Suppressor macrophage (primary cell): ENCODE results near the gene CYSTM1.

Experiments used
- DNase-seq, 4 experiments: peaks; one replicate each; pipeline ENCODE4 v3.0.0-alpha.2; 2020 to 2022
- total RNA-seq, 17 experiments: gene quantifications; one replicate each; lab custom pipeline; 2026; ENCODE audit warnings: mixed read lengths in 6 of 17, inconsistent platforms in 3 of 17; lab: John Stamatoyannopoulos, UW

CYSTM1 gene, protein sequence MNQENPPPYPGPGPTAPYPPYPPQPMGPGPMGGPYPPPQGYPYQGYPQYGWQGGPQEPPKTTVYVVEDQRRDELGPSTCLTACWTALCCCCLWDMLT
- 54.1 to 118 (median 74.1) reads per million in 17 experiments for total RNA-seq

DNA sequence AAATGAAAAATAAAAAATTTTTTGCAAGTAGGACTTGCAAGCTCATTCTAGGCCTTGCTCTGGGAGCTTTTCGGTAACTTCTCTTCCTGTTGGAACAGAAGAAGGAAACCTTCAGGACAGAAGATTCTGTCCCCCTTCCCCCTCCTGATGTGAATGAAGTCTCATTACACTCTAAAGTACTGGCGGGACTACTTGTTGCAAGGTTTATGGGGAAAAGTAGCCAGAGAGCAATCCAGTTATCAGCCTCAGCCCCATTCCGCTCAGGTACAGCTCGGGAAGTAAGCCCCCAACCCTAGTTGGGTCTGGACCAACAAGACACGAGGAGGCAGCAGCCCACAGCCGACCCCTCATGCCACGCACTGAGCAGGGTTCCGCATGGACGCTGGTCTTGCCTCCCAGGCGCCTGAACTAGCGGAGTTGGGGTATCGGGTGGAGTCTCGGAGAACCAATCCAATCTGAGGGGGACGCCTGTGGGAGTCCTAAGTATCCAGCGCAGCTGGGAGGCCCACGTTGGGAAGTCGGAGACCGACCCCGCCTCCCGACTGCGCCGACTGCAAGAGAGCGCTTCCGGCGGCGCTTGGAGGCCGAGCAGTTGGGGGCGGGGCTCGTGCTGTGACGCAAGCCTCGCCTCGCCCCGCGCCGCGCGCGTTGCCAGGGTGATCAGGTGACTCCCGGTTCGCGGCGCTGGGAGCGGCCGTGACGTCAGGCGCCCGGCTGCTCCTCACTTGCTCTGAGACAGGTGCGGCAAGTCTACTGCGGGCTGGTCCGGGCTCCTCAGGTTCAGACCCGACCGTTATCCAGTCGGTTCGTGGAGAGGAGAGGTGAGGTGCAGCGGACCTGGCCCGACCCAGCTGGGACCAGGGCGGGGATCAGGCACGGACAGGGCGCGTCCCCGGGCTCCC is at the start of gene CYSTM1:
Gene CYSTM1, plus strand, starts transcription at position 724 of the 902 bp plus-strand sequence. CDS start 19,278 bp downstream, outside the sequence.
- DNase-seq, result peak; percentile 94 to 98 (median 96)

DNA sequence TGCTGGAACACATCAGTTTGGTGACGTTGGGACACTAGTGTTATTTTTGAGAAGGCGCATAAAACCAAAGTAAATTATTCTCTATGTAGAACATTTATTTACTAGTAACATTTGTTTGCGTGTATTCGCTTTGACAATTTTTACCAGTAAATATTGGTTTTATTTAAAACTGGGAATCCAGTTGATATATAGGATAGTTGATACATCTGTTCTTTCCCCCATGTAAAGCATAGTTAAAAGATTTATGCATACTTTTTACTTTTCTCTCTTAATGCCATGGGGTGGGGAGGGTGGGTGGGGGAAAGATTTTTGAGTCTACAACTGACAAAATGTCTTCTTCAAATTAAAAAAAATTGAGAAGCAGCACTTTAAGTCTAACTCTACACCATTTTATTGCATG is 49.4 kb upstream of the CYSTM1 start, which contains the start of gene IGIP:
Gene IGIP, plus strand, starts transcription at position 301 of the 400 bp plus-strand sequence. CDS start 2,540 bp downstream, outside the sequence.
- no peak for DNase-seq

DNA sequence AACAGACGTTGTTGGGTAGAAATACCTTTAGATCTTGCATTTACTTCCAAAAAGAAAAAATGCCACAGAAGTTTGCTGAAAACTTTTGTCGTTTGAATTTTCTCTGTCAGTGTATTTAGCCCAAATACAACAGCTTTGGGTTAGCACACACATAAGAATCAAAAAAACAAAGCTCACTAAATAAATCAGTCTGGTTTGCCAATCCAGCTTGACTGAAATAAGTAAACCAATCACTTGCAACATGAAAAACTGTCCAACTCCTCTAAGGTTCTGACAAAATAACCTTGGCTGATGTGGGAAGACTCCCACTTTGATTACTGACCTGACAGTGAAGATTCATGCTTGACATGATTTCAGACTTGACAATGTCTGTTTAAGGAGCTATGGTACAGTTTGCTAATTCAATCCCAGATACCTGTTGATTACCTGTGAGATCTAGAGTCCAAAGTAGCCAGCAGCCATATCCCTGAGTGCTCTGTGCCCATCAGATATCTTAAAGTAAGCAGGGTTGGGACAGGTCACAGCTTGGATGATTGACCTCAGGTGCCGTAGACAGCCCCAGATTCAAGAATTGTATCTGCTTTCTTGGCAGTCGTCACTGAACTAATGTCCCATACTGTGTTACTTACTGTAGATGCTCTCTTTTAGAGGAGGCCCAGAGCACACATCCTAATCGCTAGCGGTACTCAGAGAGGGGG is 48.5 kb upstream of the CYSTM1 start:
- DNase-seq, result no peak

DNA sequence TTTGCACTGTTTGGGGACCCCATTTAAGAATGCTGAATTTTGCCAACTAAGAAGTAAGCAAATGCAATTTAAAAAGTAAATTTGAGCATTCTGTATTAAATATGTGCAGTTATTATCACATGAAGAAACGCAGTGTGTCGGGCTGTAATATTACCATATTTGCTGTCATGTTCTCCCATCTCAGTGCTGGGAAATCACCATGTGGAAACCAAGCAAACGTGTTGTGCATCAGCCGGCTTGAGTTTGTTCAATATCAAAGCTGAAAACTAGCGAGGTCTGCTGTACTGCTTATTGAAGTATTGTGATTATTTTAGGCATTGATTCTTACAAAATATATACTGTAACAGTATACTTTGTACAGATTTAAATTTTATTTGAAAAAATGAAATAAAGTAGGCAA is 46.6 kb upstream of the CYSTM1 start:
- DNase-seq, result no peak

DNA sequence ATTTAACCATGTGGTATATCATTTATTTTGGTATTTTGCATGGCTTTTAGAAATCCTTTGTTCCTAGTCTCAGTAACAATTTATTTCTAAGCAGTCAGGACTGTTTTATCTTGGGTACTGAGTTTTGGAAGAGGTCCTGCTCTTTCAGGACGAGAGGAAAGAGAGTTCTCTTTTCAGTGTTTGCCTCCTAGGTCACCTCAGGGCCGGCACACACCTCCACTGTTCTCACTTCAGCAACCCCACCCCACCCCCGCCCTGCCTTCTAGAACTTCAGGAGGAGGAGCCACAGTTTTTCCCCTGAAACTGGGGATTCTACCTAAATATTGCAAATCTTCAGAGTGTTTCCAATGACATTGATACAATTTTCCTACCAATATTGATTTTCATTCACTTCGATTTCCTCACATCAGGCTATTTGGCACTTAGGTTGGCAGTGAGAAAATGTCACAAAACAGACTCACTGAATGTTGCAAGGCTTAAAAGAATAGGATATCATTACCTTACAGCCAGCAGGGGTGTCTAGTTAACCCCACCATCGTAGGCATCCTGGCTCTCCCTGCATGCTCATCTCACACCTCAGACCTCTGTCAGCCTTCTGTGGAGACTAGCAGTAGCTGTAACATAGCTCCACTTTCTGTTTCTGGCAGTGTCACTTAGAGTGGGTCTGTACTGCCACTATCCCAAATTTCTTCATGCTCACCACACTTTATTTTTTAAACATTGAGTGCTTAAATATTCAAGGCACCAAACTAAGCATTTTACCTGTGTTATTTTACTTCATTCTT is 43.8 kb upstream of the CYSTM1 start:
- no peak for DNase-seq

DNA sequence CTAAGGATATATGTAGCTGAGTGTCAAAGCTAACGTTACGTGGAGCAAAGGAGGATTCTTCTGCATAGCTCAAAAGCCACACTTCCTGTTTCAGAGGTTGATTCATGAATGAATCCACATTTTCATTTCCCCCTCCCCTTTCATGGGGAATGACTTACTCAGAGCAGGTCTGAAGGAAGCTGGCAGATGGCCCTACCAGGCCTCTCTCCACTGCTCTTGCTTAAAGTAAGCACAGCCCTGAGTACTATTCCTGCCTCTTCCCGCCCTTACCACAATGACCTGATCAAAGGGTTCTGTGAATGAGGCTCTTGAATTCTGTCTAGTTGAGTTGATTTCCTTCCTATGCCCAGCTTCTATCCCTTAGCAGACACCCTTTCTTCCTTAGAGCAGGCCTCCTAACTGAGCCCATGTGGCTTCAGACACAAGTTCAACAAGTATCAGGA is 43.0 kb upstream of the CYSTM1 start:
- peak; percentile 58 to 83 (median 73) for DNase-seq

DNA sequence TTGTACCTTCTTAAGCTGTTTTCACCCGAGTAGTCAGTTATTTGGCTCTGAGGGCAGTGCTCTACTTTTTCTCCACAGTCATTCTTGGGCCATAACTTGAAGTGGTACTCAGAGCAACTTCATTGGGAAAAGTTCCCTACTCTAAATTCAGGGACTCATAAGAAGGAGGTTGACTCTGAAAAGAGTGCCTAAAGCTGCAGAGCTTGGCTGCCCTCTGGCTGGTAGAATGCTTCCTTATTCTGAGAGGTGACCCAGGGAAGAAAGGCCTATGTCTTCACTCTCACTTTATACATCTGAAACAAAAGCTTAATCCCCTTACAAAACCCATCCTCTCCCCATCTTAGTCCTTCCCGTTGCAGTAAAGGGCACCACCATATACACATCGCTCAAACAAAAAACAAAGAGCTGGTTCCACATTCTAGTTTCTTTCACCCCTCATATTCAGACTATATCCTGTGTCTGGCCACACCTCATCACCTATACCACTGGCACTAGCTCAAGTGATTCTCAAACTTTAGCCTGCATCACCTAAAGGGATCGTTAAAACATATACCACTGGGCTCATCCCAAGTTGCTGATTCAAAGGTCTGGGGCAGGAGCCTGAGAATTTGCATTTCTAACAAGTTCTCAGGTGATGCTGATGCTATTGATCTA is 41.3 kb upstream of the CYSTM1 start:
- DNase-seq, result peak in 1 of 4 experiments; percentile 18

DNA sequence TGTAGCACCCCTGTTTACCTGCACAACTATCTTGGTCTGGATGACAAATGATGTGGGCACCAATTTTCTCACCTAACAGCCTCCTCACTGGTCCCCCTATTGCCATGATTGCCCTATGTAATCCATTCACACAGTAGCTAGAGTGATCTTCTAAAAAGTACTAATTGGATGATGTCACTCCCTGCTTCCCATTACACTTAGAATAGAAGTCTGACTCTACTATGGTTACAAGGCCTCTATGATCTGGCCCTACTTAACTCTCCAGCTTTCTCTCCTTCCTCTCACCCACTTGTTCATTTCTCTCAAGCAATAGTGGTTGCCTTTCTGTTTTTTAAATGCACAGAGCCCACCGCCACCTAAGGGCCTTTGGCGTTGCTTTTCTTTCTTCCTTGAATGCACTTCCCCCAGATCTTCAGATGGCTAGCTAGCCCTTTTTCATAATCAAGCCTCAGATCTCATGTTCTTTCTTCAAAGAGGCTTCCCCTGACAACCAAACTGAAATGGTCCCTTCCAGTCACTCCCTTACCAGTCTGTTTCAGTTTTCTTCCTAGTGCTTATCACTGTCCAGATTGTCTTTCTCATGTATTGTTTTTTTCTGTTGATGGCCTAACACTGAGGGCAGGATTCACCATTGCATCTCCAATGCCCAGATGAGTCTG is 40.6 kb upstream of the CYSTM1 start:
- DNase-seq, result no peak

DNA sequence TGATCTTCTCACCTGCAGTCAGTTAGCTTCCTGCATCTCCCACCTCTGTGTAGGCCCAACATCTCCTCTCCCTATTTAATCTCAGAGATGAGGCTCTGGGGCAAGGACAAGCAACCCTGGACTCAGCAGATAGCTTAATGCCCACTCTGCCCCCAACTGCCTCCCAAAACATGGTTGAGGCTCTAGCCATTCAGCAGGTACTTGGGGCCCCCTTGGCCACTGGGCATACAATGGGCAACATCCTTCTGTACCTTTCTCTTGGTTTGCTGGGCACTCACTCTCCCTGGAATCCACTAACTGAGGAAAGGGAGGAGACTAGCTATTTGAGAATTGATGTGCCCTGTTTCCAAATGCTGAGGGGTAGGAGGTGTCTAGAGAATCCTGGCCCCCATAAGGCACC is 39.9 kb upstream of the CYSTM1 start:
- no peak for DNase-seq

DNA sequence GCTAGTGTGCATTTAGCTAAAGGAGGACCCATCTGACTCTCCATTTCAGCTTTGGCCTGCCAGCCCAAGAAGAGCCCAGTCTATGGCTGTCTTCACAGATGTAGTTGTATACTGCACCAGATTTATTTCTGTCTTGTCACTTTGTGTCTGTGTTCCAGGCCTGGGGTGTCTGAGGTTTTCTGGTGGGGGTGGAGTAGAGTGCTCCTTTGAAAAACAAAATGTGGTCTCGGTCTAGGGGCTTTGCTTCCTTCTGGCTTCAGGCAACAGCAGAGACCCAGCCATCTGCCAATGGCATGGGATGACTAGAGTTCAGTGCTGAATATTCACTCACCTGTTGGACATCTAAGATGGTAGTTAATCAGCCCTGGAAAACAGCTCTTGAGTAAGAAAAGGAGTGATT is 38.4 kb upstream of the CYSTM1 start:
- DNase-seq, result no peak

DNA sequence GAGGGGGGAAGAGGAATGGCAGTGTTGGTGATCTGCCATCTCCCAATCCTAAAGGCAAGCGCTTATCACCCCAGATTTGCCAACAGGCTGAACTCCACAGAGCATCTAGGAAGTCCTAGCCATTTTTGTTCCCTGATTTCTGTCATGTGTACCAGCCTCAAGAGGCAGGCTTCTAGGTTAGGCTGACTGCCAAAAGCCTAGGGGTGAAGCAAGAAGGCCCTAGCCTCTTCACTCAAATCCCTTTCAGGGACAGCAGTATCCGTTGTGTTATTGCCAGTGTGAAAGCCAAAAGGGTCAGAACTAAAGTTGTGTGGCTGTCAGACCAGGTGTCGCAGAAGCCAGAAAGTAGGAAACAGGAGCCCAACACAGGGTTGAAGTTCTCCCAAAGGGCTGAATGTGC is 34.6 kb upstream of the CYSTM1 start:
- no peak for DNase-seq

DNA sequence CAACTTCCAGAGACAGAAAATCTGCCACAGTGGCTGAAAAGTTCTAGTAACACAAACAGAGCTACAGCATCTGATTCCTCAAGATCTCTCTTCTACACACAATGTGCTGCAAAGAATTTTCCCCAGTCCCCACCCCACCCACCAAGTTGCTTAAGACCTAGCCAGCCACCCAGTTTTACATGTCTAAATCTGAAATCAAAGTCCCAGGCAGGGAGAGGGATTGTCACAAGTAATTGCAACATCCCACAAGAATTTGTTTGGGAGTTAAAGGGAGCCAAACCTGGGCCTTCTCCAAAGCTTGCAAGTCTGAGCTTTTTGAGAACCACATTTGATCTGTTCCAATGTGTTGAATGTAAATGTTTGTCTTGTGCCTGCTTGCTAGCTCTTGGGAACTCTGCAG is 33.7 kb upstream of the CYSTM1 start:
- no peak for DNase-seq

DNA sequence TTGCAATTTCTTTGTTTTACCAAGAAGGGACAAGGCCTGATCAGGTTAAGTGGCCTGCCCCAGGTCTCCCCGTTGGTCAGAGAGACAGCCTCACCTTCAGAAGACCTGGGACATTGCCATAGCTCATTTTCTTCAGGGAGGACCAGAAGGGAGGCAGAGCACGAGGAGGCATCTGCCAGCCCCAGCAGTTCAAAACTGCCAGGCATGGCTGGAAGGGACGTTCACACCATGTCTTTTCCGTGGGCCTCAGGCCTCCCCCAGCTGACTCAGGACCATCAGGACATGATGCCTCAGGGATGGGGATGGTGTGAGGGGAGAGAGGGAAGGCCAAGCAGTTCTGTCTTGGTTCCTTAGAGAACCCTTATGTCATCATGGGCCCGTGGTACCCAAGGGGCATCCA is 32.7 kb upstream of the CYSTM1 start:
- DNase-seq, result no peak

DNA sequence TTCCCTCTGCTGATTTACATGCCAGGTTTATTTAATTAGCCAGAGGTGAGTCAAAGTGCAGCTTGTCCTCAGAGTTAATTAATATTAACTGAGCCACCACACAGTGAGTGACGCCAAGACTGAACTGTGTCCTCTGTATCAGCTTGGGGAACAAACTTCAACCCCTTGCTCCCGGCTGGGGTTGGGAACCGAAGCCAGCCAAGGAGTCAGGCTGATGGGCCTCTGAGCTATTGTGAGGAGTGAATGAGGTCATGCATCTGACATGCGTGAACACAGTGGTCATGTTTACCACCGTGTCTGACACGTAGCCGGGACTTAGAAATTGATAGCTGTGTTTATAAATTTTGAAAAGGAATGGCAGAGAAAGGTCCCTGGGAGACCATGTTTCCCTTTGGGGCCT is 32.1 kb upstream of the CYSTM1 start:
- no peak for DNase-seq

DNA sequence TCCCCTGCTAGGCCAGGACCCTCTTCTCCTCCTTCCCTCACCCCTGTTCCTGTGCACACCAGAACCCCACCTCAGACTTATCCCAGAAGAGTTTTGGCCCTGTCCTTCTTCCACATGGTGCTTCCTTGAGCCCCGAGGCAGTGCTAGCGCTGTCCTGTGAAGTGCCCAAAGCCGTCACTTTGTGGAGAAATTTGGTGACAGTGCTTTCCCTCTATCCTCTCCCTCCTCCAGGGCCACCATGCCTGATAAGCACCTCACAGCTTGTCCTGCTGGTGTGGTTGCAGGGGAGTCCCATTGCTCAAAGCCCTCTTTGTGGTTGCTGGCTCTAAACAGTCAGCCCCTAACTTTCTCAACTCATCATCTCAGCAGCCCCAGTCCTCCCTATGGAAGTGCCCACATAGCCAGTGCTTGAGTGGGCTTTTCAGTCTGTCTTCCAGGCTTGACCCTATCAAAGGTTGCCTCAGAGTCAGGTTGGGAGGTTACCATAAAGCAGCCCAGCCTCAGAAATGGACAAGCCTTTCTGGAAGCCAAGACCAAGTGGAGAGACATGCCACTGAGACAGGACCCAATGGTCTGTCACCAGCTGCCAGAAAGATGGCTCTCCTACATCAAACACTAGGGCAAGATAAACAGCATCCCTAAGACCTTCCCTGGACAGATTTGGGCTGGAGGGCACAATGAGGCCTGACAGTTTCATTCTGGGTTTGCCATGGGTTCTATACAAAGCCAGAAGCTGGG is 31.3 kb upstream of the CYSTM1 start:
- DNase-seq, result no peak

DNA sequence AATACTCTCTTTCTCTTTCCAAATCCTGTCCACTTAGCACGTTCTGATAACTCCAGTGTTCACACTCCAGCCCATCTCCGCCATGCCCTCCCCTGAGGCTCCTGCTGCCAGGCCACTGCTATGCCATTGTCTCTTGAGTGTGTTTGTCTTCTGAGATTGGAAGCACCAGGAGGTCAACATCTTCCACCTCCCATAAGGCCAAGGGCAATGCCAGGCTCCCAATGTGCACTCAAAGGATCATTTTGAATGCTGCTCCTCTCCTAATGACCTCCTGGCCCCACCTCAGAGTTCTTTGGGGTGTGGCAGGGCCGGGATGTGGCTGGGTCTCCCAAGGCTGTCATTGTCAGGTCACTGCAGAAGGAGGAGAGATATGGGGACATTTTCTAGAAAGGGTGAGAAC is 29.7 kb upstream of the CYSTM1 start:
- DNase-seq, result no peak

DNA sequence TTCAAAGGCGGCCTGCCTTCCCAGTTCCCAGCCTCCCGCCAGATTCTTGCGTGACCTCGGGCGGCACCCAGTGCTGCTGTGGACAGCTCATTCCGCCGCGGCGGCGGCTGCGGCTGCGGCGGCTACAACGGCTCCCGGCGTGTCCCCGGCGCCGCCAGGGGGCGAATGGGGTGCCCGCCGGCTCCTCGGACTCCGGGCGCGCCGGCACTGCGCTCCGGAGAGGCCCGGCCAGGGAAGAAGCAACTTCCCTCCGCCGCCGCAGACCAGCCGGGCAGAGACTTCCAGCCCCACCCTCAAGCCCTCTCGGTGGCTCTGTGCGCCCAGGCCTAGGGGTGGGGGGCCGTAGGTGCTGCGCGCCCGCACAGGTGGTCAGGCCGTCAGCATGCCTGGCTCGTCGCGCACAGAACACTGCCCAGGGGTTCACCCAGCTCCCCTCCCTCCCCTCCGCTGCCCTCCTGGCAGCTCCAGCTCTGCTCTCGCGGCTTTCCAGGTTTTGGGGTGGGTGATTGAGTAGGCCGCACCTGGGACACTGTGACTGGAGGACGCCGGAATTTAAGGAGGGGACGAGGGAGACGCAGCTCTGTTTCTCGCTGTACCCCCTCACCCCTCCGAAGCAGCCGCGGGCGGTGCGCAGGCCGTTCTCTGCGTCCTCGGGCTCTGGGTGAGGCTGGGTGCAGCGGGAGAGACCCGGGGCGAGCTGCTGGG is 29.0 kb upstream of the CYSTM1 start:
- DNase-seq, result peak; percentile 87 to 95 (median 92)

DNA sequence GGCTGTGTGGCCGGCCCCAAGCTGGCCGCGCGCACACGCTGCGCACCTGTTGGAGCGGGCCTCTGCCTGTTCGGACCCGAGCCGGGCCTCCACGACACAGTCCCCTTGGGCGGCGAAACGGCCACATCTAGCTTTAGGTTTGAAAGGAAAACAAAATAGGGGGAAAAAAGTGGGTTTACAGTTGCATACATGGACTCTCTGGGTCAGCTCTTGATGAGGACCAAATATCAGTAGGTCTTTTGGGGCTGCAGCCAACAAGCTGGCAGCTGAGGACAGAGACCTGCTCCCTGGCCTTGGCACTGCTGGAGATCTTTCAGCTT is 28.5 kb upstream of the CYSTM1 start:
- DNase-seq, result no peak

DNA sequence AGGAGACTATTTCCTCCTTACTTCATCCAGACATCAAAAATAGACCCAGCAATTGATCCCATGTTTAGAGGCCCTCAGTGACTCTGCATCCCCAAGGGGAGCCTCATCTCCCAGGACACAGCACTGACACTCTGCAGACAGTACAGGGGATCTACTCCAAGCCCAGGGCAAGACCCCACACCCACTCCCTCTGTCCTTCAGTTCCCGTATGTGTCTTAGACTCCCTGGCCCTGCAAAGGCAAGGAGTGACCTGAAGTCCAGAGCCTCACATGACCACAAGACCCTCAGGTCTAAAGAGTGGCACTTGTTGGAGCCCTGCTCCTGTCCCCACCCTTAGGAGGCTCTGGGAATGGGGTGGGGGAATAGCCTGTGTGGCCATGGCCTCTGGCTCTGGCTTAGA is 27.5 kb upstream of the CYSTM1 start:
- no peak for DNase-seq

DNA sequence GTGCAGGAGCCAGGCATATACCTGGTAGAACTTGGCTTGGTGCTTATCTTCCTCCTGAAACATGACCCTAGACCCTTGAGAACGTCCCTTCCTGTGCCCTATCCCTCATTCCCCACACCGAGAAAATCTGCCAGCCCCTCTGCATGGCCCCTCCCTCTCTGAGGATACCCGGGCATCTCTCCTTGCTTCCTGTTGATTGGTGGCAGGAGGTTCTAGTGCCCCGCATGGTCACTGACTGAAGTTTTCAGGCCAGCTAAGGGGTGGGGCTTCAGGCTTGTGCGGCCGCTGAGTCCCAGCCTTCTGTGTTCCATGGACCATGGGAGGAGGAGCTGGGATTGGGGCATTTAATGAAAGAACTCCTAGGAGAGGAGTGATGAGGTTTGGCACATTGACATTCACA is 26.5 kb upstream of the CYSTM1 start:
- DNase-seq, result no peak
